Heart left ventricle (tissue), 13 donors: Measurements from ENCODE around the gene SMAD7.

Source experiments
- CTCF ChIP-seq, 12 donors: fragments of 200-600 bp; sonication (generic) in 4 of 12; IDR thresholded peaks; one replicate each; pipeline versions ENCODE4 v1.5.0 to v1.8.0; 2018 to 2022; ENCODE audit warnings: antibody characterized with exemption in 12 of 12, mild to moderate bottlenecking in 5 of 12
- POLR2A ChIP-seq, 2 donors: fragments of 450-650 bp; IDR thresholded peaks; one replicate each; pipeline ENCODE4 v1.6.1; 2017; ENCODE audit warnings: antibody characterized with exemption in 2 of 2, mild to moderate bottlenecking in 2 of 2, moderate library complexity in 2 of 2
- donor health status: ischemic (EF 13 %, LVEDD 7.1; RV severe dilation, severe dysfunction).
- donor health status: DM: no; HTN: yes; CAD: no.
- donor health status: DM: no; HTN: no; CAD: no.
- donor health status: ischemic (EF 25% LVEDD 6.9; RV normal size, moderate dysfunction).
- donor health status: ischemic (EF 25% LVEDD 5.7; RV mildly dilated, moderate dysfunction).
- donor health status: ischemic (EF 35%, LVEDD 5.7; RV mildly dilated, moderate dysfunction).
- donor health status: nonischemic (EF 11% LVEDD 7.7; RV severe dilation, severe dysfunction).
- donor health status: DM: yes; HTN: yes; CAD: no.
- donor health status: PGD.
- donor health status: ischemic (EF 29% LVEDD 5.4; RV normal size, mild dysfunction).
- donor health status: nonischemic (EF 23%, LVEDD 6.1; RV moderate dilation, normal function).

- TF ChIP-seq POLR2A (IDR thresholded peaks at IDR 0.05) (no peak), CTCF (IDR thresholded peaks at IDR 0.05) (no peak)
Observed at GRCh38 chr18:48999569-48999968, 48.8 kb upstream of the SMAD7 start.
